Islet precursor cell (in vitro differentiated cells): ENCODE data around the gene KCNIP1.
"Not testable (repeated sequence)": the region's sequence is repeated elsewhere in the genome, so short reads cannot be mapped to it uniquely, and the experiment has no call there.

Experiments
- DNase-seq: peaks from one replicate; pipeline ENCODE4 v3.0.0-alpha.2; 2018

KCNIP1 gene

GRCh38 chr5:170756691-170757090 is 252.9 kb downstream of the KCNIP1 start:
- DNase-seq = no peak

- no peak for DNase-seq
Observed at GRCh38 chr5:170757182-170757601, 253.4 kb downstream of the KCNIP1 start.

- DNase-seq = peak; percentile 71
Observed at GRCh38 chr5:170757669-170758068, 253.8 kb downstream of the KCNIP1 start.

GRCh38 chr5:170758481-170758880 is 254.7 kb downstream of the KCNIP1 start:
- no peak for DNase-seq

GRCh38 chr5:170760113-170760512 is 256.3 kb downstream of the KCNIP1 start:
- DNase-seq = no peak

GRCh38 chr5:170761048-170761707 is 257.4 kb downstream of the KCNIP1 start:
- no peak for DNase-seq

GRCh38 chr5:170761708-170762066 is 257.9 kb downstream of the KCNIP1 start:
- no peak for DNase-seq

- not testable (repeated sequence) for DNase-seq
Observed at GRCh38 chr5:170762298-170762697, 258.5 kb downstream of the KCNIP1 start.

- not testable (repeated sequence) for DNase-seq
Observed at GRCh38 chr5:170765868-170766267, 262.0 kb downstream of the KCNIP1 start.

GRCh38 chr5:170769246-170769645 is 265.4 kb downstream of the KCNIP1 start:
- no peak for DNase-seq

GRCh38 chr5:170769898-170770416 is 266.1 kb downstream of the KCNIP1 start:
- no peak for DNase-seq

GRCh38 chr5:170771496-170771895 is 267.7 kb downstream of the KCNIP1 start:
- DNase-seq = no peak

- DNase-seq = no peak
Observed at GRCh38 chr5:170773024-170773985, 269.5 kb downstream of the KCNIP1 start.

GRCh38 chr5:170774831-170775230 is 271.0 kb downstream of the KCNIP1 start:
- DNase-seq = no peak

GRCh38 chr5:170781946-170782345 is 278.1 kb downstream of the KCNIP1 start:
- no peak for DNase-seq

- DNase-seq = no peak
Observed at GRCh38 chr5:170782438-170782837, 278.6 kb downstream of the KCNIP1 start.

GRCh38 chr5:170783498-170784247 is 279.9 kb downstream of the KCNIP1 start, which contains the start of gene GABRP:
Gene GABRP (plus strand): TSS chr5:170783725. CDS start chr5:170788616, 4,891 bp downstream.
- DNase-seq = peak; percentile 89

- DNase-seq = no peak
Observed at GRCh38 chr5:170785416-170785815, 281.6 kb downstream of the KCNIP1 start.
